ENCODE measurements around the gene PTPRK.

PTPRK gene

DNA sequence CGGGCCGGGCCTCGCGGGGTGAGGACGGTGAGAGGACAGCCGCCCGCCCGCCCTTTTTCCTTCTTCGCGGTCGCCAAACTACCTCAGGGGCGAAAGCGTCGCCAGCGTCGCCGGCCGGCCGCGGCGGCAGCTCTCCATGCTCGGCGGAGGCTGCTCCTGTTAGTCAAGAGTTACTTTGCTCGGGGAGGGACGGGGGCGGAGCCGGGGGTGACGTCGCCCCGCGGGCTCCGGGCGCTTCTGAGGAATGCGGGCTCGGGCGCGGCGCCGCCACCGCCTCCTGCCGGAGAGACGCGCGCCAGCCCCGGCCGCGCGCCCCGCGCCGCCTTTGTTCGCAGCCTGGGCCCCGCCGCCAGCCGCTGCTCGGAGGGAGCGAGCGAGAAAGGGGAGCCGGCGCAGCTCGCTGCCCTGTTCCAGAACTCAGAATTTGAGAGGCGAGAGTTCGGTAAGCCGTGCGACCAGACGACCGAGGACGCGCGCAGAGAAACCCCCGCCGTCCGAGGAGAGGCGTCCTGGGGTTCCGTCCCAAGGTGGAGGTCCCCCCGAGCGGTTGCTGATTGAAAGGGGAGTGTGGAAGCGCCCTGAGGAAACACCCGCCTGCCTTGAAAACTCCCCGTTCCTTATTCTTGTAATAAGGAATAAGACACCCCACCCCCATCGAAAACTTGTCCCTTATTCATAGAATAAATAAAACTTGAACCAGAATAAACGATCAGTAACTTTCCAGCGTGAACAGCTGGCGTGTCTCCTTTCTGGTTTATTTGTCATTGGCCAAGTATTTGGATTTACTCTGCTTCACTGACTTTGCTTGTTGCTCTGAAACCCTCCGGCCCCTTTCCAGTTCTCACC, at the start of gene PTPRK:
Gene PTPRK (minus strand): TSS at position 164 of the 846 bp plus-strand sequence. CDS start 241 bp downstream, outside the sequence.
- H3K4me1 Mint-ChIP-seq = peaks cover 21% of the 10 kb centered on the region
- no peaks in the 10 kb centered on the region for H3K36me3 Mint-ChIP-seq
- peak within 1 kb of the TSS; percentile 61 for H3K27ac Mint-ChIP-seq
- ATAC-seq (peak; percentile 93), DNase-seq (ENCODE audit: low spot score in 2 of 2) (peak; percentile 67 to 85)
- no peaks in the 10 kb centered on the region for H3K9me3 Mint-ChIP-seq
- H3K4me3 Mint-ChIP-seq = peak within 1 kb of the TSS; percentile 90

DNA sequence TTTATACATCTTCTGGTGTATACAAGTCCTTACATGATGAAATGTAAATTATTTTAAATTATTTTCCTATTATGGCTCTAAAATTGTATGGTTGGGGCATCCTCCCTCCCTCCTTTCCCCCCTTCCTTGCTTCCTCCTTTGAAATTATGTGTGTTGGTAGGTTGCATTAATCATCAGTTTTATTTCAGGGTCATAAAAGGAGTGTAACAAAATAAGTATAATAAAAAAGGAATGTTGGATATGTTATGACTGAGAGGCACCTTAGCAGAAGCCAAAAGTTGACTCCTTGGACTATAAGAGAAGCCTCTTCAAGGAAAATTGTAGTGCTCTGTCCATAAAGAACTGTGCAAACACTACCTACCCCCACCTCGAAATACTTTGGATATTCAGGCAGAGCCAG, 46.6 kb upstream of the PTPRK start:
- Mint-ChIP-seq H3K4me1 (no peaks in the 10 kb centered on the region), H3K4me3 (no peak overlapping the region), H3K27ac (no peak overlapping the region), H3K36me3 (no peaks in the 10 kb centered on the region), H3K9me3 (no peaks in the 10 kb centered on the region)
- DNase-seq (ENCODE audit: low spot score in 2 of 2) (no peak), ATAC-seq (no peak)

DNA sequence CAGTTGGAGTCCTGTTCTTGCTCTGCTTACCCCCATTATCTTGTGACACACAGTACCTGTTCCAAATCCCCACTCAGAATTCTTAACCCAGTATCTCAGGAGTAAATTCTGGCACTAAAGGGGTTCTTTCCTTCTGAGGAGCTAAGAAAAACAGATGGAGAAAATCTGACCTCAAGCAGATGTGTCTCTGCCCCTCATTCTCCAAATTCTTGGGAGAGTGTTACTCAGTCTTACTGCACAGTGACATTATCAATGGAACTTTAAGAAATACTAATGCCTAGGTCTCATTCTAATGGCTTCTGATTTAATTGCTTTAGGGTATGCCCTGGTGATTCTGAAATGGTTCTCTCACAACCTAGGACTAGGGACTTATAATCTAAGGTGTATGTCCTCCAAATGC, 40.6 kb upstream of the PTPRK start:
- ATAC-seq = no peak
- Mint-ChIP-seq H3K27ac (no peak overlapping the region), H3K9me3 (no peaks in the 10 kb centered on the region), H3K36me3 (no peaks in the 10 kb centered on the region), H3K4me1 (no peaks in the 10 kb centered on the region), H3K4me3 (no peak overlapping the region)
- DNase-seq (ENCODE audit: low spot score in 2 of 2) = no peak

DNA sequence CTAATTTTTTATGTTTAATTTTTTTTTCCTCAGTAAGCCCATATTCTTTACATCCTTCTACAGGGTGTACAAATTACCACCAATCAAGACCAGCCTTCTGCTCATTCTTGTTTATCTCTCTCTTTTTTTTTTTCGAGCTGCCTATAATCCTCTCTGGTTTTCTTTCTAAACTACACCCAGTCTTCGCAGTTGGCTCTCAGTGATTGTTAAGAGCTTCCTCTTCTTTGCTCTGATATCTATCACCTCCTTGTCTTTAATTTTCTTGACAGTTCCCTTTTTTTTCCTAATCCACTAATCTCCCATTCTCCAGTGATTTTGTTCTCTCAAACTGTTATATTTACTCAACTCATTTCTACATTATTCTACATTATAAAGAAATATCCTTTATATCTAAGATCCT, 38.5 kb upstream of the PTPRK start:
- ATAC-seq (no peak), DNase-seq (ENCODE audit: low spot score in 2 of 2) (no peak)
- no peaks in the 10 kb centered on the region for H3K36me3 Mint-ChIP-seq
- no peak overlapping the region for H3K27ac Mint-ChIP-seq
- H3K4me1 Mint-ChIP-seq = no peaks in the 10 kb centered on the region
- no peaks in the 10 kb centered on the region for H3K9me3 Mint-ChIP-seq
- no peak overlapping the region for H3K4me3 Mint-ChIP-seq

DNA sequence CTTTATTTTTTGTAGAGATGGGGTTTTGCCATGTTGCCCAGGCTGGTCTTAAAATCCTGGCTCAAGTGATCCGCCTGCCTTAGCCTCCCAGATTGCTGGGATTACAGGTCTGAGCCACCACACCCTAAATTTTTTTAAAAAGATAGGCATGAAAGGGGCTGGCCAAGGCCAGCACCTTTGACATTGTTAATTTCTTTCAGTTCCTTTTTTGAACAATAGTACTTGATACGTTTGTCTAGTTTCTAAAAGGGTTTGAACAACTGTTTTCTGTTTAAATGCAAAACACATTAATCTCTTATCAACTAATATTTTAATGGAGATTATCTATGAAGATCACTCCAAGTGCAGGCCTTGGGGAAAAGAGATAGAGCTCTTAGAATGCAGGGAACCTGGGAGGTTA, 37.6 kb upstream of the PTPRK start:
- H3K4me3 Mint-ChIP-seq = no peak overlapping the region
- ATAC-seq = no peak
- H3K36me3 Mint-ChIP-seq = no peaks in the 10 kb centered on the region
- H3K9me3 Mint-ChIP-seq = no peaks in the 10 kb centered on the region
- H3K27ac Mint-ChIP-seq = no peak overlapping the region
- no peaks in the 10 kb centered on the region for H3K4me1 Mint-ChIP-seq
- no peak for DNase-seq (ENCODE audit: low spot score in 2 of 2)

DNA sequence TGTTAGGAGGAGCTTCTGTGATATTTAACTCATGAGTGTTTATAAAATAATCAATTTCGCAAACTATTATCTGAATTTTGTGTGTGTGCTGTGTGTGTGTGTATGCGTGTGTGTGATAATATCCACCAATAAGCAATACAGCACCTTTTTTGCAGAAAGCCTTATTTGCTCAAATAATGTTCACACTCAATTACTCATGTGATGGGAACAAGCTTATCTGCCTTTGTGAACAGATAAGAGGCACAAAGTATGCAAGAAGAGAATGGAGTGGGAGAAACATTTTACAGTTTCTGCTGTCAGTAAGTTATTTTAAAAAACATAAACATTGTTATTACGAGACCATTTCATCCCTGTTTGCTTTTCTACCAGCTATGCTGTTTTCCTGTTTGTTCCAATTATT, 36.7 kb upstream of the PTPRK start:
- ATAC-seq = no peak
- DNase-seq (ENCODE audit: low spot score in 2 of 2) = no peak
- H3K9me3 Mint-ChIP-seq = no peaks in the 10 kb centered on the region
- no peak overlapping the region for H3K4me3 Mint-ChIP-seq
- H3K27ac Mint-ChIP-seq = no peak overlapping the region
- H3K4me1 Mint-ChIP-seq = no peaks in the 10 kb centered on the region
- no peaks in the 10 kb centered on the region for H3K36me3 Mint-ChIP-seq

DNA sequence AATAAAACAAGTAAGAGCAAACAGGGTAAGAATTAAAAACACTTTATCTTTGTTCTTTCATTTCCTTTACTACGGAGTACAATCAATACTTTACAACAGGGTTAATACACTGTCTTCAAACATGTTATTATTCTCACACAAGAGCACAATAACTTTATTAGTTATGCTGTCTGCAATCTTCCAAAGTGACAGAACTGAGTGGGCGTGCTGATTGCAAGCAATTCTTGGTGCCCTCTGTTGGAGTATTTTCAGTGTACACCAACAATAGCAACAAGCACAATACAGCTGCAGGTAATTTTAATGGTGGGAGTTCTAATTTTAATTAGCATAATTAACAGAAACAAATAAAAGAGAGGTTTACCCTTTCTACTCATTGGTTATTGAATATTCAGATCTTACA, 33.9 kb upstream of the PTPRK start:
- no peak overlapping the region for H3K4me3 Mint-ChIP-seq
- DNase-seq (ENCODE audit: low spot score in 2 of 2) = no peak
- no peaks in the 10 kb centered on the region for H3K4me1 Mint-ChIP-seq
- no peaks in the 10 kb centered on the region for H3K36me3 Mint-ChIP-seq
- H3K9me3 Mint-ChIP-seq = no peaks in the 10 kb centered on the region
- no peak for ATAC-seq
- no peak overlapping the region for H3K27ac Mint-ChIP-seq

DNA sequence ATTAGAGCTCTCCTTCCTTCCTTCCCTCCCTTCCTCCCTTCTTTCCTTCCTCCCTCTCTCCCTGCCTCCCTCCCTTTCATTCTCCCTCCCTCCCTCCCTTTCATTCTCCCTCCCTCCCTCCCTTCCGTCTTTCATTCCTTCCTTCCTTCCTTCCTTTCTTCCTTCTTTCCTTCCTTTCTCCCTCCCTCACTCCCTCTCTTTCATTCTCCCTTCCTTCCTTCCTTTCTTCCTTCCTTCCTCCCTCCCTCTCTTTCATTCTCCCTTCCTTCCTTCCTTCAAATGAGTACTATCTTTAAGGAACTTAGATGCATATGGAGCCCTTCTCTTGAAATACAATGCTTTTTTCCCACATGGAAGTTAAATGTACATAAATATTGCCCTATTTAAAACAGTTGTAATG, 20.9 kb upstream of the PTPRK start:
- no peak for DNase-seq (ENCODE audit: low spot score in 2 of 2)
- no peak overlapping the region for H3K27ac Mint-ChIP-seq
- no peak overlapping the region for H3K4me3 Mint-ChIP-seq
- no peaks in the 10 kb centered on the region for H3K9me3 Mint-ChIP-seq
- ATAC-seq = no peak
- no peaks in the 10 kb centered on the region for H3K36me3 Mint-ChIP-seq
- H3K4me1 Mint-ChIP-seq = no peaks in the 10 kb centered on the region

DNA sequence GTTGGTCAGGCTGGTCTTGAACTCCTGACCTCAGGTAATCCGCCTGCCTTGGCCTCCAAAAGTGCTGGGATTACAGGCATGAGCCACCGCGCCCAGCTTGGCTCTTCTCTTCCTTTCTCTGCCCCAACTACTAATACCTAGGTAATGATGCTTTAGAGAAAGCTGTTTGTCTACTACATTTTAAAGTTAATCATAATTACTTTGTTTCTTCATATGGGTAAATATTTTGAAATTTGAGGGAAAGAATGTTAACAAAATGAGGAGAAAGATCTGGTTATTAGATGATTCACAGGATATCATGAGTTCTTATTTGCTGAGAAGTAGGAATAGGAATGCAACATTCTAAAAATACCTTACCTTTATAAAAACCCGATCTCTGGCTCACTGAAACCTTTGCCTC, 18.4 kb upstream of the PTPRK start:
- Mint-ChIP-seq H3K4me1 (no peaks in the 10 kb centered on the region), H3K4me3 (no peak overlapping the region)
- no peak for DNase-seq (ENCODE audit: low spot score in 2 of 2)

DNA sequence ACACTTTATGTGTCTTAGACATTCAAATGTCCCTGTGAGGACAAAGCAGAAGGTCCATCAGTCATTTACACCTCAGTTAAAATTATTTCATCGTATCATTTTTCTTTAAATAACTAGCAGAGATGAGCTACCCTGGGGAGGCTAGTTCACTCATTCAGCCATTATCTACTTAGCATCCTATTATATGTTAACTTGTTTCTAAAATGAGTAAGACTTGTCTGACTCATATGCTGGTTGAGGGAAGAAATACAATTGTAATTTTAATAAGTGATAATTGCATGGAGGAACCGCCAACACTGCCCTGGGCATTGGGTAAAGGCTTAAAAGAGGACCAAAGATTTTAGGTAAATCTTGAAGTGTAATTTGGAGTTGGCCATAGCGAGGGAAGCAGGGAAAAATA, 12.4 kb upstream of the PTPRK start:
- no peaks in the 10 kb centered on the region for H3K36me3 Mint-ChIP-seq
- H3K4me1 Mint-ChIP-seq = no peaks in the 10 kb centered on the region
- H3K9me3 Mint-ChIP-seq = no peaks in the 10 kb centered on the region
- H3K4me3 Mint-ChIP-seq = no peak overlapping the region
- DNase-seq (ENCODE audit: low spot score in 2 of 2) (no peak), ATAC-seq (no peak)
- H3K27ac Mint-ChIP-seq = no peak overlapping the region

More for the DNA sequence above, 18.4 kb upstream of the PTPRK start:
- ATAC-seq = no peak
- Mint-ChIP-seq H3K9me3 (no peaks in the 10 kb centered on the region), H3K36me3 (no peaks in the 10 kb centered on the region), H3K27ac (no peak overlapping the region)

DNA sequence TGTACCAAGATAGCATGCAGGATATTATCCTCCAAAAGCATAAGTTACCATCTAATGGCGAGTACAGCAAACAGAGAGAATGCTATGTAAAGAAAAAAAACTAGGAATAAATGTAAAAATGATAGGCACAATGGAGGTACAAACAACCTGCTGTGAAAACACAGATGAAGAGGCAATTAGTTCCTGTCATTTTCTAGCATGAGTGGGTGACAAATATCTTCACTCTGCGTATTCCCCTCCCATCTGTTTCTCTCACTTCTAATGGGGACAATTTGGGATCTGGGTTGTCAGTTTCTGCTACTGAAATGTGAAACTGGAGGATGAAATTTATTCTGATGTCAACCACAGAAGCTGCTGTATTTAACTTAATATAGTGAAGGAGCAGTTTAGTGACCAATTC, 11.7 kb upstream of the PTPRK start:
- H3K4me3 Mint-ChIP-seq = no peak overlapping the region
- ATAC-seq = no peak
- H3K36me3 Mint-ChIP-seq = no peaks in the 10 kb centered on the region
- H3K9me3 Mint-ChIP-seq = no peaks in the 10 kb centered on the region
- H3K4me1 Mint-ChIP-seq = no peaks in the 10 kb centered on the region
- no peak overlapping the region for H3K27ac Mint-ChIP-seq
- no peak for DNase-seq (ENCODE audit: low spot score in 2 of 2)

DNA sequence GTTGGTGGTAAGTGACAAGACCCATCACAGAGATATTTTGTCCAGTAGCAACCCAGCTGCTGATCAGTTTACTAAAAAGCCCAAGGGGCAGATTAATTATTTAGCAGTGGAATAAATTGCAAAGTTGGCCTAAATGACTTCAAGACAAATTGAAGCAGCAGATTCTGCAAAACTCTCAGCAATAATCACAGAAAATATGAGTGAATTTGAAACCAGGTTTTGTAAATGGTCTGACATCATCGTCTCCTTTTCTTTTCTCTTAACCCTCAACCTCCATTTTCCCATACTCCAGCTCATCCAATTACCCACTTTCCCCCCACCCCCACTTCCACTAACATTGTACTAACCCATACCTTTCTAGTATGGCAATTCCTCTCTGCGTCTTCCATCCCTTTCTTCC, 11.3 kb upstream of the PTPRK start:
- DNase-seq (ENCODE audit: low spot score in 2 of 2) = no peak
- Mint-ChIP-seq H3K36me3 (no peaks in the 10 kb centered on the region), H3K27ac (no peak overlapping the region), H3K9me3 (no peaks in the 10 kb centered on the region), H3K4me3 (no peak overlapping the region), H3K4me1 (no peaks in the 10 kb centered on the region)
- ATAC-seq = no peak

DNA sequence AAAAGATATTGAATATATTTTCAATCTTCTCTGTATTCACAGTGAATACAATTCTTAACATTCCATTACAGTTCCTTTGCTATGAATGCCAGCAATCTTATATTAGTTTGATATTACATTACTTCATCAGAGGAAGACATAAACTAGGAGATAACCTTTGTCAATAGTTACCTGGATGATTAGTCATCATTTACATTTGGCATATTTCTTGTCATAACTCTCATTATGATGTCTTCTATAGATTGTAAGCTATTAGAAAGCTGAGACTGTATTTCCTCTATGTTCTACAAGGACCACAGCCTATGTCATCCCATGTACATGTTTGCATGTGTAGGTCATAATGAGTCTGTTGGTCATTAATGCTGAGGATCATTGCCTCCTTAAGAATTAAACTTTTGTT, 7.8 kb upstream of the PTPRK start:
- no peak for DNase-seq (ENCODE audit: low spot score in 2 of 2)
- no peak overlapping the region for H3K4me3 Mint-ChIP-seq
- no peaks in the 10 kb centered on the region for H3K9me3 Mint-ChIP-seq
- ATAC-seq = no peak
- H3K27ac Mint-ChIP-seq = no peak overlapping the region
- H3K4me1 Mint-ChIP-seq = no peaks in the 10 kb centered on the region
- H3K36me3 Mint-ChIP-seq = no peaks in the 10 kb centered on the region

DNA sequence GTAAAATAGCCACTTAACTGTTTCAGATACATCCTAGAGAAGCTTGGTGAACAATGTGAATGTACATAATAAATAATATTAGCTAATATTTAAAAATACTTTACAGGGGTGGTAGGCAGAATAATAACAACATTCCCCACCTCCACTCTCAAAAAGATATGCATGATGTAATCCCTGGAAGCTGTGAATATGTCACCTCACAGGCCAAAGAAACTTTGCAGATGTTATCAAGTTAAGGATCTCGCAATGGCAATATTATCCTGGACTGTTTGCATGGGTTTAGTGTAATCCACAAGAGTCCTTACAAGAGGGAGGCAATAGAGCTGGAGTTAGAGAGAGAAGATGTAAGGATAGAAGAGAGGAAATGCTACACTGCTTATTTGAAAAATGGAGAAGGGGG, 7.0 kb upstream of the PTPRK start:
- Mint-ChIP-seq H3K4me1 (no peaks in the 10 kb centered on the region), H3K36me3 (no peaks in the 10 kb centered on the region), H3K9me3 (no peaks in the 10 kb centered on the region), H3K4me3 (no peak overlapping the region), H3K27ac (no peak overlapping the region)
- no peak for ATAC-seq
- no peak for DNase-seq (ENCODE audit: low spot score in 2 of 2)

DNA sequence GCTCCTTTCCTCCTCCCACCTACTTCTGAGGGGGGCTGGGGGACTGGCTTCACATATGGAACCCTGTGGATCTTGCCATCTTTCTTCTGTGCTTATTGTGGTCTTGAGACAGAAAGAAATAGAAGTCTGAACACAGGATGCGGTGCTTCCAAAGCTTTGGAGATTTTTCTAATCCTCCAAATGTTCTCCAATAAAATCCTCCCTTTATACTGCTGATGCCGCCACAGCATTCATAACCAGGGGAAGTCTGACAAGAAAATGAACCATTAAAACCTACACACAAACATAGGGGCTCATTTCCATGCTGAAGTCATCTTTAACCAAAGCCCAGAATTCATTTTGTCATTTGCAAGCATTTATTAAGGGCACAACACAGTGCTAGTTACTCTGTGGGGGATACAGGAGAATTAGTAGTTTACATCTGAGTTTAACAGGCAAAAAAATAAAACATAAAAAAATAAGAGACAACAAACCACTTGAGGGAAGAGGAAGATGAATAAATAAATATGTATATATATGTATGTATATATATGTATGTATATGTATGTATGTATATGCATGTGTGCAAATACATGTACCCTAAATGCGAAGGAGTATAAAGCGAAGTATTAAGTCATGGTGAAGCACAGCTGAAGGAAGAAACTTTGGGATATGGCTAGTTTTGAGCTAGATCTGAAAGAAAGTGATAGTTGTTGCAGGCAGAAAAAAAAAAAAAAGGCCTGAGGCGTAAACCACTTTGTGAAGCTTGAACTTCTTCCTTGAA, 5.9 kb upstream of the PTPRK start:
- no peak for DNase-seq (ENCODE audit: low spot score in 2 of 2)
- ATAC-seq = no peak

DNA sequence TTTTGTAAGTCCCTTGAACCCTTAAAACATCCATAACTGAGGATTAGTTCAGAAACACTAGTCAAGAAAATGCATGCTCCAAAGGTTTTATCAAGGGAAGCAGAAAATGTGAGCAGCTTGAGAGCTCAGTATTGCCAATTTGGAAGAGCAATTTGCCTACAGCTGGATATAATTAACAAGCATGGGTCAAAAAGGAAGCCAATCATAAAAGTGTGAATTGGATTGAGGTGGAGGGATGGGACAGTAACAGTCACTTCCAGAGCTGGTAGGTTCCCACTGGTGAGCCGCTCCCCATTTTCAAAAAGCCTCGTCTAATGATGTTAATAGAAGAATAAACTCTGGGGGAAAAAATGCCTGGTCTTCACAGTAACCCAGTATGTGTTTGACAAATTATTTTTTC, 5.0 kb upstream of the PTPRK start:
- no peak overlapping the region for H3K4me3 Mint-ChIP-seq
- H3K27ac Mint-ChIP-seq = no peak overlapping the region
- no peak for ATAC-seq
- H3K9me3 Mint-ChIP-seq = no peaks in the 10 kb centered on the region
- H3K4me1 Mint-ChIP-seq = peaks cover 5% of the 10 kb centered on the region
- DNase-seq (ENCODE audit: low spot score in 2 of 2) = no peak
- H3K36me3 Mint-ChIP-seq = no peaks in the 10 kb centered on the region

More for the DNA sequence above, 5.9 kb upstream of the PTPRK start:
- Mint-ChIP-seq H3K9me3 (no peaks in the 10 kb centered on the region), H3K27ac (no peak overlapping the region), H3K36me3 (no peaks in the 10 kb centered on the region), H3K4me3 (no peak overlapping the region), H3K4me1 (no peaks in the 10 kb centered on the region)
